ENCODE results near the gene RAD21L1.
"Not testable (repeated sequence)": the region's sequence is repeated elsewhere in the genome, so short reads cannot be mapped to it uniquely, and the experiment has no call there.

RAD21L1 gene

GRCh38 chr20:1242099-1242498, 16.3 kb downstream of the RAD21L1 start:
- in situ Hi-C loops (cut with MboI; ENCODE audit: low pct_unique_long_range_greater_than_20kb, low sequenced_read_pairs, unreplicated experiment) = no loop called here
- TF ChIP-seq, protein P1, sequence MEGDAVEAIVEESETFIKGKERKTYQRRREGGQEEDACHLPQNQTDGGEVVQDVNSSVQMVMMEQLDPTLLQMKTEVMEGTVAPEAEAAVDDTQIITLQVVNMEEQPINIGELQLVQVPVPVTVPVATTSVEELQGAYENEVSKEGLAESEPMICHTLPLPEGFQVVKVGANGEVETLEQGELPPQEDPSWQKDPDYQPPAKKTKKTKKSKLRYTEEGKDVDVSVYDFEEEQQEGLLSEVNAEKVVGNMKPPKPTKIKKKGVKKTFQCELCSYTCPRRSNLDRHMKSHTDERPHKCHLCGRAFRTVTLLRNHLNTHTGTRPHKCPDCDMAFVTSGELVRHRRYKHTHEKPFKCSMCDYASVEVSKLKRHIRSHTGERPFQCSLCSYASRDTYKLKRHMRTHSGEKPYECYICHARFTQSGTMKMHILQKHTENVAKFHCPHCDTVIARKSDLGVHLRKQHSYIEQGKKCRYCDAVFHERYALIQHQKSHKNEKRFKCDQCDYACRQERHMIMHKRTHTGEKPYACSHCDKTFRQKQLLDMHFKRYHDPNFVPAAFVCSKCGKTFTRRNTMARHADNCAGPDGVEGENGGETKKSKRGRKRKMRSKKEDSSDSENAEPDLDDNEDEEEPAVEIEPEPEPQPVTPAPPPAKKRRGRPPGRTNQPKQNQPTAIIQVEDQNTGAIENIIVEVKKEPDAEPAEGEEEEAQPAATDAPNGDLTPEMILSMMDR (IDR thresholded peaks at IDR 0.05; ENCODE audit: extremely low read depth, insufficient read depth, missing control alignments) = no peak
- no peak for DNase-seq (ENCODE audit: low spot score)

- no peak for DNase-seq (ENCODE audit: low spot score)
- in situ Hi-C loops (cut with MboI; ENCODE audit: low pct_unique_long_range_greater_than_20kb, low sequenced_read_pairs, unreplicated experiment) = no loop called here
- TF ChIP-seq, protein P1 (IDR thresholded peaks at IDR 0.05; ENCODE audit: extremely low read depth, insufficient read depth, missing control alignments) = no peak
Measured at GRCh38 chr20:1242530-1242929, 16.7 kb downstream of the RAD21L1 start.

DNA sequence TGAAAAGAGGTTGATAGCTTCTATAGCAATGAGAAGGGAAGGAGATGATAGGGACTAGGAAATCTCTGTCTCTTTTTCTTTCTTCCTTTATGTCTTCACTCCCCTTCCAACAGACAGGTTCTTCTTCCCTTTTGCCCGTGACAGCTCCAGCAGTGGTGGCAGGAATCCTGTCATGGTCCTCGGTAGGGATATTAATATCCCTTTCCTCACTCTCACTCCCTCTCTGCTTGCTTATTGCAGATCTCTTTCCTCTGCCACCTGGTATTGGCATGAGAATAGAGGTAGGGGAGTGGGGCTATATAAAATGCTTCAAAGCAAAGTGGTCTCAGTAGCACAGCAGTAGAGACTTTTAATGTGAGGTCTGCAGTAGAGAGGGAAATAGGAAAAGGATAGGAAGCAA, 19.7 kb downstream of the RAD21L1 start:
- TF ChIP-seq, protein P1 (IDR thresholded peaks at IDR 0.05; ENCODE audit: extremely low read depth, insufficient read depth, missing control alignments) = no peak
- no peak for DNase-seq (ENCODE audit: low spot score)
- in situ Hi-C loops (cut with MboI; ENCODE audit: low pct_unique_long_range_greater_than_20kb, low sequenced_read_pairs, unreplicated experiment) = no loop called here

GRCh38 chr20:1247689-1248088, 21.8 kb downstream of the RAD21L1 start:
- TF ChIP-seq, protein P1 (IDR thresholded peaks at IDR 0.05; ENCODE audit: extremely low read depth, insufficient read depth, missing control alignments) = no peak
- no peak for DNase-seq (ENCODE audit: low spot score)
- in situ Hi-C loops (cut with MboI; ENCODE audit: low pct_unique_long_range_greater_than_20kb, low sequenced_read_pairs, unreplicated experiment) = no loop called here

- in situ Hi-C loops (cut with MboI; ENCODE audit: low pct_unique_long_range_greater_than_20kb, low sequenced_read_pairs, unreplicated experiment); DNase-seq (ENCODE audit: low spot score): not testable (repeated sequence)
Measured at GRCh38 chr20:1250282-1250681, 24.4 kb downstream of the RAD21L1 start.

DNA sequence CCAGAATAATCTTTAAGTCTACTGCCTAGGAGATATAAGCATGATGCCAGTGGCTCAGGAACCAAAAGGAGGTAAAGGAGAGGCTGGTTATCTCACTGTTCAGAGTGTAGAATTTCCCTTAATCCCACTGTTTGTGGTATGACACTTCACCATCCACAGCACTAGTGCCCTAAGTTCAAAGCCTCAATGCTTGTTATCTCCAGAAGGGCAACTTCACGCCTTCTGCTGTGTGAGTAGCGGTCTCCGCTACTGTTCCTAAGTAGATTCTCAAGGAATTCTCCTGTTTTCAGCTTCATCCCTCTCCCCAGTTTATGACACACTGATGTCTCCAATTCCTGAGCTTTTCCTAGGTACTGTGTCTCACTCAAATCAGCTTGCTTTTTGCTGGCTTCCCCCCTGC, 26.6 kb downstream of the RAD21L1 start:
- in situ Hi-C loops (cut with MboI; ENCODE audit: low pct_unique_long_range_greater_than_20kb, low sequenced_read_pairs, unreplicated experiment) = no loop called here
- no peak for DNase-seq (ENCODE audit: low spot score)
- TF ChIP-seq, protein P1 (IDR thresholded peaks at IDR 0.05; ENCODE audit: extremely low read depth, insufficient read depth, missing control alignments) = no peak

DNA sequence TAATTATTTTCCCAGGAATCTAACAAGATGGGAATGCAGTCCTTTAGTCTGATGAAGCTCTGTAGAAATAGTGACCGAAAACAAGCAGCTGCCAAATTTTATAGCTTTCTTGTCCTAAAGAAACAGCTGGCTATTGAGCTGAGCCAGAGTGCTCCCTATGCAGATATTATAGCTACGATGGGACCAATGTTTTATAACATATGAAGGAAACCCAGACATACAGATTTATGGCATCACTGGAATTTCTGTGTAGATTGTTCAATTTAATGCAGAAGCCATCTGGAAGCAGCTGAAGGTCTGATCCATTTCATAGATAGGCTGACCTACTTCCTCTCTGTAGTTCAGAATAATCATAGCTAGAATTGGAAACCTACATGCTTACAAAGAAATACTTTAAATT, 28.4 kb downstream of the RAD21L1 start:
- in situ Hi-C loops (cut with MboI; ENCODE audit: low pct_unique_long_range_greater_than_20kb, low sequenced_read_pairs, unreplicated experiment) = no loop called here
- no peak for DNase-seq (ENCODE audit: low spot score)
- TF ChIP-seq, protein P1 (IDR thresholded peaks at IDR 0.05; ENCODE audit: extremely low read depth, insufficient read depth, missing control alignments) = no peak

All from GM13977 (cell line).